WTC11 (cell line): ENCODE results near the gene HOXC11. TPM values are rescaled to one million over a fixed set of nuclear protein-coding genes. Genes with fewer than 3 reads are reported as not detected.

Source experiments
- ATAC-seq: fragments of 200-7000 bp; cut with Tn5 transposase; 2 replicates; pipeline ENCODE4 v1.10.0; 2021; ENCODE audit warnings: mild to moderate bottlenecking, moderate library complexity
- CTCF ChIA-PET: fragments of 300-600 bp; sonication (Branson Sonifier 250); formaldehyde crosslinking; loops from one replicate; lab custom pipeline; 2021; ENCODE audit warnings: antibody characterized with exemption; lab: Charles Lee
- POLR2A ChIA-PET: fragments of 350-600 bp; sonication (Branson Sonifier 250); formaldehyde crosslinking; loops from one replicate; lab custom pipeline; 2021; ENCODE audit warnings: antibody characterized with exemption; lab: Charles Lee
- DNase-seq: peaks from one replicate; pipeline ENCODE4 v3.0.0; 2021; ENCODE audit warnings: low spot score
- H3K27ac Mint-ChIP-seq: 2 replicates; pipeline ENCODE4 v1.8.0; 2021; ENCODE audit warnings: mixed read lengths
- H3K27me3 Mint-ChIP-seq: 2 replicates; pipeline ENCODE4 v1.8.0; 2021; ENCODE audit warnings: low read depth, mild to moderate bottlenecking, moderate library complexity, mixed read lengths
- H3K36me3 Mint-ChIP-seq: 2 replicates; pipeline ENCODE4 v1.8.0; 2021; ENCODE audit warnings: mixed read lengths
- H3K4me1 Mint-ChIP-seq: 2 replicates; pipeline ENCODE4 v1.8.0; 2022; ENCODE audit warnings: mixed read lengths
- H3K4me3 Mint-ChIP-seq: 2 replicates; pipeline ENCODE4 v1.8.0; 2021; ENCODE audit warnings: mild to moderate bottlenecking, moderate library complexity, mixed read lengths
- H3K9me3 Mint-ChIP-seq: 2 replicates; pipeline ENCODE4 v1.8.0; 2021; ENCODE audit warnings: mixed read lengths
- AFF4 ChIP-seq: sonication (generic); formaldehyde crosslinking; IDR thresholded peaks from 2 replicates; pipeline ENCODE4 v1.8.1; 2023; ENCODE audit warnings: mild to moderate bottlenecking, missing genetic modification reagents, borderline replicate concordance
- ATF6 ChIP-seq: sonication (generic); formaldehyde crosslinking; IDR thresholded peaks from 2 replicates; pipeline ENCODE4 v1.8.1; 2023; ENCODE audit warnings: mild to moderate bottlenecking, missing genetic modification reagents
- CREM ChIP-seq: sonication (generic); formaldehyde crosslinking; IDR thresholded peaks from 2 replicates; pipeline ENCODE4 v1.8.1; 2022; ENCODE audit warnings: mild to moderate bottlenecking, missing genetic modification reagents, moderate library complexity
- ESRRA ChIP-seq: sonication (generic); formaldehyde crosslinking; IDR thresholded peaks from 2 replicates; pipeline ENCODE4 v1.8.1; 2022; ENCODE audit warnings: mild to moderate bottlenecking, missing genetic modification reagents, borderline replicate concordance
- FOXP1 ChIP-seq: sonication (generic); formaldehyde crosslinking; IDR thresholded peaks from 2 replicates; pipeline ENCODE4 v1.8.0; 2022; ENCODE audit warnings: missing genetic modification reagents, mild to moderate bottlenecking, moderate library complexity, borderline replicate concordance
- GRHL2 ChIP-seq: fragments of 250-450 bp; sonication (Bioruptor Pico); IDR thresholded peaks from 2 replicates; pipeline ENCODE4 v1.8.0; 2022; ENCODE audit warnings: mild to moderate bottlenecking, moderate library complexity; ENCODE audit not compliant: insufficient replicate concordance, severe bottlenecking
- HMGA2 ChIP-seq: fragments of 250-450 bp; sonication (Bioruptor Pico); IDR thresholded peaks from 2 replicates; pipeline ENCODE4 v1.4.0; 2021; ENCODE audit warnings: mild to moderate bottlenecking, moderate library complexity
- IRF2 ChIP-seq: sonication (generic); formaldehyde crosslinking; IDR thresholded peaks from 2 replicates; pipeline ENCODE4 v1.8.0; 2022; ENCODE audit warnings: low read depth, missing genetic modification reagents, borderline replicate concordance
- KAT7 ChIP-seq: sonication (generic); formaldehyde crosslinking; IDR thresholded peaks from 2 replicates; pipeline ENCODE4 v1.8.1; 2023; ENCODE audit warnings: missing genetic modification reagents, mild to moderate bottlenecking, borderline replicate concordance
- NFE2L1 ChIP-seq: sonication (generic); formaldehyde crosslinking; IDR thresholded peaks from 2 replicates; pipeline ENCODE4 v1.8.1; 2023; ENCODE audit warnings: missing genetic modification reagents
- NR1H2 ChIP-seq: sonication (generic); formaldehyde crosslinking; IDR thresholded peaks from 2 replicates; pipeline ENCODE4 v1.9.0; 2021; ENCODE audit warnings: mild to moderate bottlenecking, moderate library complexity, missing genetic modification reagents
- PRDM15 ChIP-seq: sonication (generic); formaldehyde crosslinking; IDR thresholded peaks from 2 replicates; pipeline ENCODE4 v1.8.0; 2022; ENCODE audit warnings: missing genetic modification reagents
- PRRX2 ChIP-seq: fragments of 250-450 bp; sonication (Bioruptor Pico); IDR thresholded peaks from 2 replicates; pipeline ENCODE4 v1.8.0; 2021; ENCODE audit warnings: mild to moderate bottlenecking
- RELA ChIP-seq: sonication (generic); formaldehyde crosslinking; IDR thresholded peaks from 2 replicates; pipeline ENCODE4 v1.8.1; 2022; ENCODE audit warnings: missing genetic modification reagents, mild to moderate bottlenecking, borderline replicate concordance
- TEAD1 ChIP-seq: sonication (generic); formaldehyde crosslinking; IDR thresholded peaks from 2 replicates; pipeline ENCODE4 v1.8.0; 2022; ENCODE audit warnings: mild to moderate bottlenecking, missing genetic modification reagents
- TEAD4 ChIP-seq: sonication (generic); formaldehyde crosslinking; IDR thresholded peaks from 2 replicates; pipeline ENCODE4 v1.8.0; 2022; ENCODE audit warnings: mild to moderate bottlenecking, missing genetic modification reagents
- ZNF121 ChIP-seq: sonication (generic); formaldehyde crosslinking; IDR thresholded peaks from 2 replicates; pipeline ENCODE4 v1.8.0; 2023; ENCODE audit warnings: missing genetic modification reagents
- ZNF219 ChIP-seq: sonication (generic); formaldehyde crosslinking; IDR thresholded peaks from 2 replicates; pipeline ENCODE4 v1.8.0; 2023; ENCODE audit warnings: missing genetic modification reagents, mild to moderate bottlenecking, borderline replicate concordance
- ZNF232 ChIP-seq: sonication (generic); formaldehyde crosslinking; IDR thresholded peaks from 2 replicates; pipeline ENCODE4 v1.8.0; 2022; ENCODE audit warnings: mild to moderate bottlenecking, missing genetic modification reagents
- ZNF671 ChIP-seq: fragments of 250-450 bp; sonication (Bioruptor Pico); IDR thresholded peaks from 2 replicates; pipeline ENCODE4 v1.8.0; 2021; ENCODE audit warnings: mild to moderate bottlenecking
- total RNA-seq: library from RNA; stranded (reverse); gene quantifications from 3 replicates; pipeline ENCODE4 v1.2.3, GENCODE V29; 2021
- TF ChIP-seq, protein P1 (sequence below): fragments of 250-450 bp; sonication (Bioruptor Pico); conservative IDR thresholded peaks from 2 replicates; pipeline ENCODE4 v1.9.0; 2021; ENCODE audit warnings: mild to moderate bottlenecking

The HOXC11 gene
- total RNA-seq, 1 experiment from 2014 or later = not detected

GRCh38 chr12:54016478-54016964, 43.6 kb downstream of the HOXC11 start:
- Mint-ChIP-seq H3K36me3 (no peaks in the 10 kb centered on the region; the same call in 1 of the 2 replicates), H3K27me3 (peaks cover 99% of the 10 kb centered on the region), H3K27ac (no peak overlapping the region), H3K4me1 (peaks cover 25% of the 10 kb centered on the region), H3K4me3 (no peak overlapping the region), H3K9me3 (no peaks in the 10 kb centered on the region)
- POLR2A ChIA-PET = no interaction called here
- TF ChIP-seq ATF6 (no peak), ZNF232 (CRISPR knock-in tag) (no peak), PRRX2 (CRISPR knock-in tag) (no peak), RELA (no peak), GRHL2 (CRISPR knock-in tag) (no peak), AFF4 (CRISPR knock-in tag) (no peak)
- CTCF ChIA-PET = interaction anchor here (0.7 to 2.6 kb wide), 12 partner anchors 9 to 1767 kb away, joined by 3 to 40 read pairs (median 6); partner anchors contain the start of genes HOXC10, HOXC8 and HOXC9
- ATAC-seq (no peak), DNase-seq (no peak)

DNA sequence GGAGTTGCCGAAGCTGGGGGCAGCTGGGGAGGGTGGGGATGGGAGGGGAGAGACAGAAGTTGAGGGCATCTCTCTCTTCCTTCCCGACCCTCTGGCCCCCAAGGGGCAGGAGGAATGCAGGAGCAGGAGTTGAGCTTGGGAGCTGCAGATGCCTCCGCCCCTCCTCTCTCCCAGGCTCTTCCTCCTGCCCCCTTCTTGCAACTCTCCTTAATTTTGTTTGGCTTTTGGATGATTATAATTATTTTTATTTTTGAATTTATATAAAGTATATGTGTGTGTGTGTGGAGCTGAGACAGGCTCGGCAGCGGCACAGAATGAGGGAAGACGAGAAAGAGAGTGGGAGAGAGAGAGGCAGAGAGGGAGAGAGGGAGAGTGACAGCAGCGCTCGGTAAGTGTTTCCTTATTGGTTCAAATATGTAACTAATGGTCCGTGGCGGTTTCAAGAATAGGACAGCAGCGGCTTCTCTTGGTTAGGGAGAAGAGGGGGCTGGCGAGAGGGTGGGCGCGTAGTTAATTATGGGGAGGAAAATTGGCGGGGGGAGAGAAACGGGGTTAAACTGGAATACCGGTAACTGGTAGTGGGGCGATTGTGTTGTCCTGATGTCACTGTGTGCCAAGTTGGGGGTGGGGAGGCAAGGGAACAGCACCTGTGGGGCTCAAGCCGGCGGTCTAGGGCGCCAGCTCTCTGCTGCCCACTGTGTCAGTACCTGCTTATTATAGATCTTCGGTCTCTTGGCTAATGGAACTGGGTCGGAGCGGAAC, 44.3 kb downstream of the HOXC11 start:
- H3K36me3 Mint-ChIP-seq = no peaks in the 10 kb centered on the region; the same call in 1 of the 2 replicates
- CTCF ChIA-PET = interaction anchor here (0.5 to 2.6 kb wide), 20 partner anchors 10 to 308 kb away, joined by 3 to 40 read pairs (median 4); partner anchors contain the start of genes COPZ1, HOXC10, HOXC4 and HOXC5

More for the DNA sequence above, 44.3 kb downstream of the HOXC11 start:
- peaks cover 99% of the 10 kb centered on the region for H3K27me3 Mint-ChIP-seq
- POLR2A ChIA-PET = interaction anchor here (0.5 to 0.7 kb wide), 2 partner anchors 15 to 23 kb away, joined by 3 read pairs; no protein-coding TSS in a partner anchor
- H3K4me1 Mint-ChIP-seq = peaks cover 26% of the 10 kb centered on the region
- H3K9me3 Mint-ChIP-seq = no peaks in the 10 kb centered on the region
- peak; percentile 16 for ATAC-seq
- peak overlapping the region; percentile 63 for H3K4me3 Mint-ChIP-seq
- TF ChIP-seq NR1H2 (no peak), HMGA2 (CRISPR knock-in tag) (no peak), ZNF671 (no peak), NFE2L1 (CRISPR knock-in tag) (no peak), KAT7 (CRISPR knock-in tag) (no peak), ZNF121 (CRISPR knock-in tag) (no peak), FOXP1 (CRISPR knock-in tag) (no peak), TEAD1 (CRISPR knock-in tag) (no peak), ESRRA (CRISPR knock-in tag) (no peak), ZNF219 (CRISPR knock-in tag) (no peak), TEAD4 (no peak), PRDM15 (no peak), CREM (CRISPR knock-in tag) (no peak), IRF2 (no peak)
- TF ChIP-seq, protein P1, sequence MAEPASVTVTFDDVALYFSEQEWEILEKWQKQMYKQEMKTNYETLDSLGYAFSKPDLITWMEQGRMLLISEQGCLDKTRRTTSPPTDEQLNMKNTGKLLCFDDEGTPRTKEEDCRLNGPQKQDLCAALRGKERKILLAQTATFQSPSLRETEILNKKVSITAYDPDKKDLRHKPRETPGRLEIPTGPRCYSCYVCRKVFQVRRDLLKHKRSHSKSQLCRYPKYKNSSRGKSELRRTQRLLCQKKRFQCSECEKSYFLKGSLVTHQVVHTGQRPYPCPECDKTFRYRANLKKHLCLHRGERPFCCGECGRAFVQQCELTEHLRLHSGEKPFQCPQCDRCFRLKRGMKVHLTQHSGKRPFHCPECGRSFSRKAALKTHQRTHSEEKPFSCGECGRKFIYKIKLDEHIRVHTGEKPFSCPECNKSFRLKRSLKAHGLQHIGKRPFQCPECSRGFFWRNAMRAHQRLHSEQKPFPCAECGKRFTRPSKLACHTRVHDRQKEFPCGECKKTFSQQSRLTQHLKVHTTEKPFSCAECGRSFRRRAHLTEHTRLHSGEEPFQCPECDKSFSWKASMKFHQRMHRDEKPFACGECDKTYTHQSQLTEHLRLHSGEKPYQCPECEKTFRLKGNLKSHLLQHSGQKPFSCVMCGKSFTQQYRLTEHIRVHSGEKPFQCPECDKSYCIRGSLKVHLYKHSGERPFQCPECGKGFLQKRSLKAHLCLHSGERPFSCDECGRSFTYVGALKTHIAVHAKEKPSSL (CRISPR knock-in tag) = no peak
- DNase-seq = no peak
- no peak overlapping the region for H3K27ac Mint-ChIP-seq
